Measurements from ENCODE around the gene ILF3.

Gene ILF3

DNA sequence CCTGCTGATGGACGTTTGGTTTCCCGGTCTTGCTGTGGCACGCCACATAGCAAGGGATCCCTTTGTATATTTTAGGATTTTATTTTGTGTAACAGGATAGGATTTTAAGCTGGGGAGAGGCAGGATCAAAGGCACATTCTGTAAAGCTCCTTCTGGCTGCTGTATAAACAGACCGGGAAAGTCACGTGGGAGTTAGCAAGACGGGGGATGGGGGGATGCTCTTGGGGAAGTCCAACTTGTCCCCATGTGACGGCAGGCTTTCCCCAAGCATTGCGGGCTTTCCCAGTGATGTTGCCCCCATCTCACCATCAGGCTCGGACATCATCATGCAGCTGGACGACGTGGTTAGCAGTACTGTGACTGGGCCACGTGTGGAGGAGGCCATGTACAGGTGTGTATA lies 52.8 kb downstream of the ILF3 start:
- no peak for DNase-seq

DNA sequence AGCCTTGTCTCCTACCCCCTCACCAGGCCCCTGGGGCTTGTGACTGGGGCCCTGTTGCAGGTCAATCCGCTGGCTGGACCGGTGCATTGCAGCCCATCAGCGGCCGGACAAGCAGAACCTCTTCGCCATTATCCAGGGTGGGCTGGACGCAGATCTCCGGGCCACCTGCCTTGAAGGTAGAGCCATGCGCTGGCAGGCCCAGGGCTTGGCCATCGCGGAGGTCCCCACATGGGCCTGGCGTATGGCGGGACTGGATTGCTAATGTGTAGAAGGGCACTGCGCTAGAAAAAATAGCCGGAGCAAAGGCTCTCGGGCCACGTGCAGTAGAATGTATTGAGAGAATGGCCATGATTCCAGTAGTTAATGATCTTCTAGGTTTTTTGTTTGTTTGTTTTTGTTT lies 53.3 kb downstream of the ILF3 start:
- no peak for DNase-seq

- no peak for DNase-seq
Measured at GRCh38 chr19:10708291-10708690, 54.1 kb downstream of the ILF3 start.

GRCh38 chr19:10712045-10712444 lies 57.9 kb downstream of the ILF3 start:
- no peak for DNase-seq

- DNase-seq, result no peak
Measured at GRCh38 chr19:10712754-10713153, 58.6 kb downstream of the ILF3 start.

GRCh38 chr19:10713317-10713716 lies 59.2 kb downstream of the ILF3 start:
- no peak for DNase-seq

DNA sequence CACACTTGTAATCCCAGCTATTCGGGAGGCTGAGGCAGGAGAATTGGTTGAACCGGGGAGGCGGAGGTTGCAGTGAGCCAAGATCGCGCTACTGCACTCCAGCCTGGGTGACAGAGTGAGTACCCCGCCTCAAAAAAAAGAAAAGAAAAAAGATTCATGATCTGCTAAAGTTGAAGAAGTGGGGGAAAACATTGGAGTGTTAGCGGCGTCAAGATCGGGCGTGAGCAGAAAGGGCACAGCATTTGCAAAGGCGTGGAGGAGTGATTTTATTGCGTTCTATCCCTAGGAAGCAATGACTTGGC lies 62.9 kb downstream of the ILF3 start:
- DNase-seq, result no peak

GRCh38 chr19:10717356-10718204 lies 63.4 kb downstream of the ILF3 start, which contains the start of gene DNM2:
DNM2 (plus strand) TSS chr19:10718079; CDS start chr19:10718243, 164 bp downstream.
- peak; percentile 96 for DNase-seq

DNA sequence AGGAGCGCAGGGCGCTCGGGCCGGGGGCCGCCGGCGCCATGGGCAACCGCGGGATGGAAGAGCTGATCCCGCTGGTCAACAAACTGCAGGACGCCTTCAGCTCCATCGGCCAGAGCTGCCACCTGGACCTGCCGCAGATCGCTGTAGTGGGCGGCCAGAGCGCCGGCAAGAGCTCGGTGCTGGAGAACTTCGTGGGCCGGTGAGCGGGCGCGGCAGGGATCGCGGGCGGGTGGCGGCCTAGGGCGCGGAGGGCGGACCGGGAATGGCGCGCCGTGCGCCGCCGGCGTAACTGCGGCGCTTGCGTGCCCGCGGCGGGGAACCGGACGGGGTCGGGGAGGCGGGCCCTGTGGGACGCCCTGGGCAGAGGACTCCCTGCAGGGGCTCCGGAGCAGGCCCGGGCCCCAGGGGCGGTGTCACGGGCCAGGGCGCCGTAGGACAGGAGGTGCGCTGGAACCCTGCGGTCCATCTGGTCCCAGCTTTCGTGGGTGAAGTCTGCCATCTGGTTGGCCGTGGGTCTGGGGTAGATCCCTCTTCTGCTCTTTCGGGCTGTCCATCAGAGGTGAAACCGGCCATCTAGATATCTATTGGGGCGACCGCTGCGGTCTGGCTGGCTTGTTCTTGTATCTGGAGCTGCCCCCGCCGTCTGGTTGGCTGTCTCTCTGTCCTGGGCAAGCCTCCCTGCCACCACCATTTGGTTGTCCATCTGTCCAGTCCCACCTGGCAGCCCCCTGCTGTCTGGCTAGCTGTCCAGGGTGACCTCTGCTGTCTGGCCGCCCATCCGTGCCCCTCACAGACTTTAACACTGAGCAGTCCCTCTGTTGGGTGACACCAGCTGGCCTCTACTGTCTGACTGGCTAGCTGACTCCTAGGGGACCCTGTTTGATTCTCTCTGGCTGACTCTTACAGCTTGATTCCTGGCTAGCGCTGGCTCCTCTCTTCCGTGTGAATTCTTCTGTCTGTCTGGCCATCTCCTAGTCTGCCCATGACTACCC lies 64.4 kb downstream of the ILF3 start:
- DNase-seq, result peak; percentile 36

DNA sequence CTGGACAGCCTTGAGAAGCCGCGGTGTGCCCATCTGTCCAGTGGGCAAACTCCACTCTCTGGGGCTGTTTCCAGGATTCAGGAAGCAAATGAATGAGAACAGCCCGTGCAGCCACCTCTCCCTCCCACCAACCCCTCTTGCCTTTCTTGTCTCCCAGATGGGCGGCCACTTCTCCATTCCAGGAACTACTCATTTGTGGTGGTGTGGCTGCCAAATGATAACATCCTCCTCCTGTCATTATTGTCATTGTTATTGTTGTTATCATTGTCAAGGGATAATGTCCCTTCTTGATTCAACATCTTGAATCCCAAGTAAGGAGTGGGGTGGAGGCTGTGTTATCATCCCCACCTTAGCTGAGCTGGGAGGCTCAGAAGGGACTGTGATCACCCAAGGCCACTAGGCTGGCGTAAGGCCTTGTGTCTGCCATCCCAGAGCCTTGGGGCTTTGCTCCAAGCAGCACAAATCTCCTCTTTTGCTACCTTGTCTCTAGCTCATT lies 65.4 kb downstream of the ILF3 start:
- DNase-seq, result no peak

- no peak for DNase-seq
Measured at GRCh38 chr19:10720607-10721125, 66.5 kb downstream of the ILF3 start.

- no peak for DNase-seq
Measured at GRCh38 chr19:10723591-10723990, 69.4 kb downstream of the ILF3 start.

- DNase-seq, result no peak
Measured at GRCh38 chr19:10724573-10725071, 70.5 kb downstream of the ILF3 start.

- no peak for DNase-seq
Measured at GRCh38 chr19:10725415-10725814, 71.3 kb downstream of the ILF3 start.

- no peak for DNase-seq
Measured at GRCh38 chr19:10726268-10726667, 72.1 kb downstream of the ILF3 start.

GRCh38 chr19:10727685-10728201 lies 73.6 kb downstream of the ILF3 start:
- DNase-seq, result no peak

DNA sequence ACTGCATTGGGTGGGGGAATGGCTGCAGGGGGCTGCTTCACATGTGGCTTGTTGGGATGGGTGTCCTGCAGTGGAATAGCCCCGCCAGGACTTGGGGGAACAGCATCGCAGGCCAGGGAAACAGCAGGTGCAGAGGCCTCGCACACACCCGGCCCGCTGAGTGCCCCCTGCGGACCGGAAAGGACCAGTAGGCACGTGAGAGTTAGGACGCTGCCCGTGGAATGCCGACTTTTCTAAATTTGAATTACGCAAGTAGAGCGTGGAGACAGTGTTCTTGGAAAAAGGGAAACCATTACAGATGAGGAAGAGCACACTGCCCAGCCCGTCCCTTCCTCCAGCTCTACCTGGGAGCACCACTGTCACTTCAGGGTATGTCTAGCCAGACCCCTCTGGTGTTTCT lies 75.3 kb downstream of the ILF3 start:
- DNase-seq, result no peak

DNA sequence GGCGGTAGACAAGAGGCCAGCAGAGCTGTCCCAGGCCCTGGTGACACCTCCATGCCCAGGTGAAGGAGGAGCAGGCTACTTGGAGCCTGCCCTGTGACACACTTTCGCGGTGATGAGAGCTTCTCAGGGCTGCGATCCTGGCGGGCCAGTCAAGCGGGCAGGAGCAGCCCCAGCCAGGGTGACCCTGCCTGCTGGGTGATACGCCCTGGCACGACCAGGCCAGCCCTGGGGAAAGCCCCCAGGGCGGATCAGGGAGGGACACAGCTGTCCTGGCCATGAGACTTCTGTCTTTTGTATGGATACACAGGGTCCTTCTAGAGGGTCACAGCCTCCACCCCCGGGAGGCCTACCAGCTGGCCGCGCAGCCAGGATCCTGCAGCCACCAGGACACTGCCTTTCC lies 76.8 kb downstream of the ILF3 start:
- no peak for DNase-seq

DNA sequence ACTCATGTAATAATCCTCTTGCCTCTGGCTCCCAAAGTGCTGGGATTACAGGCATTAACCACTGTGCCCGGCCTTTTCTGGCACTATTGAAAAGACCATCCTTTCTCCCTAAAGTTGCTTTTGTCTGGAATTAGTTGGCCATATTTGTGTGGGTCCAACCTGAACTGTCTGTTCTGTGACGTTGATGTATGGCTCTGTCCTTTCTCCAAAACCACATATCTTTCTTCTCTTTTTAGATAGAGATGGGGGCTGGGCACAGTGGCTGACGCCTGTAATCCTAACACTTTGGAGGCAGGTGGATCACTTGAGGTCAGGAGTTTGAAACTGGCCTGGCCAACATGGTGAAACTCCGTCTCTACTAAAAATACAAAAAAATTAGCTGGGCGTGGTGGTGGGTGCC lies 81.6 kb downstream of the ILF3 start:
- no peak for DNase-seq

GRCh38 chr19:10736189-10736588 lies 82.0 kb downstream of the ILF3 start:
- DNase-seq, result no peak

GRCh38 chr19:10736916-10737551 lies 82.9 kb downstream of the ILF3 start:
- DNase-seq, result no peak

DNA sequence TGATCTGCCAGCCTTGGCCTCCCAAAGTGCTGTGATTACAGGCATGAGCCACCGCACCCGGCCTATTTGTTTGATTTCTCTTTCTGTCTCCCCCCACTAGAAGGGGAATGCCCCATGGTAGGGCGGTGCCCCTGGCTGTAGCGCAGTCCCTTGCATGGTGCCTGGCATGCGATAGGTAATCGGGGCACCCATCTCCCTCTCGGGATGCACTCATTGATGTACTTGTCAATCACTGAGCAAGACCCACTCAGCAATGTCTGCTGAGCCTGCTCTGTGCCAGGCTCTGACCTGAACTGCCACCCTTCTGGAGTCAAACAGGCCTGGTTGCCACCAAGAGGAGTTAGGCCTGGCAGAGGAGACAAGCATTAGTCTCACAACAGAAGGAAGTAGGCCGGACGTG lies 83.6 kb downstream of the ILF3 start:
- no peak for DNase-seq

- DNase-seq, result no peak
Measured at GRCh38 chr19:10740798-10741197, 86.7 kb downstream of the ILF3 start.

Measured in stimulated activated naive CD4-positive, alpha-beta T cell treated with Interleukin-2 at 50 U/mL for 16 hours (primary cell).